ENCODE results near the gene AMD1.

GRCh38 chr6:110876806-110877564, 2.4 kb downstream of the AMD1 start:
- TF ChIP-seq, protein P1, sequence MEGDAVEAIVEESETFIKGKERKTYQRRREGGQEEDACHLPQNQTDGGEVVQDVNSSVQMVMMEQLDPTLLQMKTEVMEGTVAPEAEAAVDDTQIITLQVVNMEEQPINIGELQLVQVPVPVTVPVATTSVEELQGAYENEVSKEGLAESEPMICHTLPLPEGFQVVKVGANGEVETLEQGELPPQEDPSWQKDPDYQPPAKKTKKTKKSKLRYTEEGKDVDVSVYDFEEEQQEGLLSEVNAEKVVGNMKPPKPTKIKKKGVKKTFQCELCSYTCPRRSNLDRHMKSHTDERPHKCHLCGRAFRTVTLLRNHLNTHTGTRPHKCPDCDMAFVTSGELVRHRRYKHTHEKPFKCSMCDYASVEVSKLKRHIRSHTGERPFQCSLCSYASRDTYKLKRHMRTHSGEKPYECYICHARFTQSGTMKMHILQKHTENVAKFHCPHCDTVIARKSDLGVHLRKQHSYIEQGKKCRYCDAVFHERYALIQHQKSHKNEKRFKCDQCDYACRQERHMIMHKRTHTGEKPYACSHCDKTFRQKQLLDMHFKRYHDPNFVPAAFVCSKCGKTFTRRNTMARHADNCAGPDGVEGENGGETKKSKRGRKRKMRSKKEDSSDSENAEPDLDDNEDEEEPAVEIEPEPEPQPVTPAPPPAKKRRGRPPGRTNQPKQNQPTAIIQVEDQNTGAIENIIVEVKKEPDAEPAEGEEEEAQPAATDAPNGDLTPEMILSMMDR (IDR thresholded peaks at IDR 0.05) = no peak
- TF ChIP-seq POLR2A (IDR thresholded peaks at IDR 0.05) = no peak
